ENCODE data around the gene LIPH.

The LIPH gene

GRCh38 chr3:185526349-185526951, 25.9 kb downstream of the LIPH start:
- Histone ChIP-seq H3K4me3 (ENCODE audit: low read depth, low read length) (no peak overlapping the region), H3K36me3 (no peaks in the 10 kb centered on the region), H3K27ac (no peak overlapping the region), H3K9me3 (ENCODE audit: severe bottlenecking) (no peaks in the 10 kb centered on the region), H3K27me3 (ENCODE audit: insufficient read depth, low read depth, severe bottlenecking) (no peaks in the 10 kb centered on the region)
- DNase-seq, result no peak
- no peak for TF ChIP-seq CTCF (IDR thresholded peaks at IDR 0.05; ENCODE audit: low read depth, low read length)

DNA sequence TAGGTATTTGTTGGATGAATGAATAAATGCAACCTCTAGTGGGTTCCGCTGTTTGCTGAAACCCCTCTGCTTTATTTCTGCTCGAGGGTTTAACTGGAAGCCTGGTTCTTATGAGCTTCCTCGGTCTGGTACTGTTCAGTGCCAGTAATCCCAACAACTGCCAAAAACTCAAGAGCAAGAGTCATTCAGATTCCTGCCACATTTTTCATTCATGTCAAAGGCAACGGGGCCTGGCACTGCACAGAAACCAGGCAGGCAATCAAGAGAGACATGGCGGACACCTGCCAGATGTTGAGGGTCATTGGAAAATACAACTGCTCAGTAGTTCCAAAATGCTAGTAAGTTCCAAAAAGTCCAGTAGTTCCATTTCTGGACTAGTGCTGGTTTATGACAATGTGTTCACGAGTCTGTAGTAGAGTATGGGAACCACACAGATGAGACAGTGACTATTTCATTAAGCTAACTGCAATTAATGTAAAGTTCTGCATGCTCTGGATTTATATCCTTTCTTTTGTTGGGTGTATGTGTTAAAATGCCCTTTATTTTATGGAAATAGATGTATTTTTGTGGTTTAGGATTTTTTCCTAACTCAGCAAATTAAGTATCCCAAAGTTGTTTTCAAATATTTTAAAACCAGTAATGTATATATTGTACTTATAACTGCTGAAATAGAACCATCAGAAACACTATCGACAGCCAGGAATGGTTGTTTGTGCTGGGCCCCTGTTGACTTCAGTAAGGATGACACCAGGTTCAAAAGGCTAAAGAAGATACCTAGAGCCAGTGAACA, 30.8 kb downstream of the LIPH start:
- Histone ChIP-seq H3K4me3 (ENCODE audit: low read depth, low read length) (no peak overlapping the region), H3K9me3 (ENCODE audit: severe bottlenecking) (no peaks in the 10 kb centered on the region), H3K36me3 (no peaks in the 10 kb centered on the region), H3K27ac (no peak overlapping the region), H3K27me3 (ENCODE audit: insufficient read depth, low read depth, severe bottlenecking) (no peaks in the 10 kb centered on the region)
- no peak for TF ChIP-seq CTCF (IDR thresholded peaks at IDR 0.05; ENCODE audit: low read depth, low read length)
- DNase-seq, result no peak

- Histone ChIP-seq H3K36me3 (no peaks in the 10 kb centered on the region), H3K4me3 (ENCODE audit: low read depth, low read length) (no peak overlapping the region), H3K27me3 (ENCODE audit: insufficient read depth, low read depth, severe bottlenecking) (no peaks in the 10 kb centered on the region), H3K27ac (no peak overlapping the region), H3K9me3 (ENCODE audit: severe bottlenecking) (no peaks in the 10 kb centered on the region)
- no peak; the same call in 1 of the 2 replicates for TF ChIP-seq CTCF (IDR thresholded peaks at IDR 0.05; ENCODE audit: low read depth, low read length)
- DNase-seq, result no peak
Observed at GRCh38 chr3:185519021-185519420, 33.4 kb downstream of the LIPH start.

- no peak for DNase-seq
- H3K9me3 ChIP-seq (ENCODE audit: severe bottlenecking), result no peaks in the 10 kb centered on the region
- H3K27me3 ChIP-seq (ENCODE audit: insufficient read depth, low read depth, severe bottlenecking), result no peaks in the 10 kb centered on the region
- H3K4me3 ChIP-seq (ENCODE audit: low read depth, low read length), result no peak overlapping the region
- no peak overlapping the region for H3K27ac ChIP-seq
- no peaks in the 10 kb centered on the region for H3K36me3 ChIP-seq
- no peak for TF ChIP-seq CTCF (IDR thresholded peaks at IDR 0.05; ENCODE audit: low read depth, low read length)
Observed at GRCh38 chr3:185517387-185518130, 34.8 kb downstream of the LIPH start.

GRCh38 chr3:185511711-185512110, 40.7 kb downstream of the LIPH start:
- no peaks in the 10 kb centered on the region for H3K27me3 ChIP-seq (ENCODE audit: insufficient read depth, low read depth, severe bottlenecking)
- no peaks in the 10 kb centered on the region for H3K9me3 ChIP-seq (ENCODE audit: severe bottlenecking)
- H3K36me3 ChIP-seq, result no peaks in the 10 kb centered on the region
- no peak for DNase-seq
- no peak for TF ChIP-seq CTCF (IDR thresholded peaks at IDR 0.05; ENCODE audit: low read depth, low read length)
- H3K27ac ChIP-seq, result no peak overlapping the region
- H3K4me3 ChIP-seq (ENCODE audit: low read depth, low read length), result no peak overlapping the region

All from WERI-Rb-1 (cell line).